ENCODE data around the gene TMC3. TPM values are rescaled to one million over a fixed set of nuclear protein-coding genes. Genes with fewer than 3 reads are reported as not detected.

The TMC3 gene
- total and polyA plus RNA-seq, 2 of the 13 experiments (the other 11 are each of a cell fraction or from before 2014, with no cell fraction given), result not detected

GRCh38 chr15:81323944-81324881, 49.8 kb downstream of the TMC3 start, which contains the start of gene STARD5 (continued):
- TF ChIP-seq CSRNP1 (CRISPR knock-in tag; IDR thresholded peaks at IDR 0.05) (no peak), MEIS1 (CRISPR knock-in tag; IDR thresholded peaks at IDR 0.05; ENCODE audit: borderline replicate concordance) (no peak), SALL2 (CRISPR knock-in tag; IDR thresholded peaks at IDR 0.05) (no peak), HMG20A (CRISPR knock-in tag; IDR thresholded peaks at IDR 0.05; ENCODE audit: borderline replicate concordance) (no peak), ATF1 (CRISPR knock-in tag; IDR thresholded peaks at IDR 0.05) (peak; percentile 70), BHLHE40 (IDR thresholded peaks at IDR 0.05; ENCODE audit: low read length) (no peak), THAP9 (CRISPR knock-in tag; IDR thresholded peaks at IDR 0.05; ENCODE audit: borderline replicate concordance) (0 out of 2 replicates have a peak, but pooled peaks have one; percentile 30), MLXIP (CRISPR knock-in tag; IDR thresholded peaks at IDR 0.05; ENCODE audit: borderline replicate concordance) (no peak), SAP130 (CRISPR knock-in tag; IDR thresholded peaks at IDR 0.05; ENCODE audit: low read depth) (peak; percentile 54), HDAC2 (CRISPR knock-in tag; IDR thresholded peaks at IDR 0.05) (no peak), SRSF9 (IDR thresholded peaks at IDR 0.05; ENCODE audit: borderline replicate concordance, insufficient read depth, low read depth, low read length, poor library complexity, severe bottlenecking) (no peak), MYNN (CRISPR knock-in tag; IDR thresholded peaks at IDR 0.05; ENCODE audit: low read depth) (no peak), CERS6 (CRISPR knock-in tag; IDR thresholded peaks at IDR 0.05) (no peak), PLSCR1 (CRISPR knock-in tag; IDR thresholded peaks at IDR 0.05; ENCODE audit: borderline replicate concordance) (no peak)

Data from HepG2 (cell line).